Nephron (organoid): ENCODE measurements around the gene CCDC85C.

ENCODE experiments used
- H3K27ac Mint-ChIP-seq, 3 experiments: 2 replicates each; pipeline ENCODE4 v1.8.0; 2020; ENCODE audit warnings: mixed read lengths in 3 of 3, mild to moderate bottlenecking in 2 of 3, moderate library complexity in 1 of 3
- H3K27me3 Mint-ChIP-seq: 2 replicates; pipeline ENCODE4 v1.8.0; 2021; ENCODE audit warnings: low read depth, mild to moderate bottlenecking, moderate library complexity, mixed read lengths
- H3K36me3 Mint-ChIP-seq: 2 replicates; pipeline ENCODE4 v1.8.0; 2020; ENCODE audit warnings: low read depth, mixed read lengths
- H3K4me1 Mint-ChIP-seq: 2 replicates; pipeline ENCODE4 v1.8.0; 2020; ENCODE audit warnings: mixed read lengths
- H3K4me3 Mint-ChIP-seq, 3 experiments: 2 replicates each; pipeline ENCODE4 v1.8.0; 2020; ENCODE audit warnings: mild to moderate bottlenecking in 3 of 3, mixed read lengths in 3 of 3, moderate library complexity in 2 of 3
- H3K9me3 Mint-ChIP-seq: 2 replicates; pipeline ENCODE4 v1.8.0; 2020; ENCODE audit warnings: mixed read lengths
- TF ChIP-seq, protein P1 (sequence below), 3 experiments: fragments of 200-600 bp; sonication (generic); IDR thresholded peaks; one replicate each; pipeline ENCODE4 v1.5.0; 2021; ENCODE audit warnings: antibody characterized with exemption in 3 of 3; ENCODE audit not compliant: unreplicated experiment in 3 of 3

The CCDC85C gene

DNA sequence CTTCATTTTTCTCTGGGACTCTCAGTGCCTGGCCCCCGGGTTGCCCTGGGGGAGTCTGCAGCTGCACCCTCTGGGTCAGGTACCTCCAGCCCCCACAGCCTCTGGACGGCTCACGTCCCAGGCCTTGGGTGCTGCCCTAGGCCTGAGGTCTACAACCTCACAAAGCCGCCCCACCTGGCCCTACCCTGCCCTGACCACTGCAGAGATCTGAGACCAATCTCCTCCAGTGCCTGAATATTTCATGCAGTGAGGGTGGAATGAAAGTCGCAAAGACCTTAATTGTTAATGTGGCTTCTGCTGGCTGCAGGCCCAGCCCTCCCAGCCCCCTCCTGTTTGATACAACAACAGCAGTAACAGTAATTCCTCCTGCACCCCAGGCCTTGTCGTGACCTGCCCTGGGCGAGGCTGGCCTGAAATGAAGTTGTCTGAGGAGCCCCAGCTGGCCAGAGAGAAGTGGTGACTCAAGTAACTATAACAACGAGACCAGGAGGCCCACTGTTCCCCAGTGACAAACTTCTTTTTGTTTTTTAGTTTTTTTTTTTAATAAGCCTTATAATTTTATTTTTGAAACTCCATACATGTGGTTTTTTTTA is 8.8 kb upstream of the CCDC85C start:
- H3K4me3 Mint-ChIP-seq: no peak overlapping the region
- H3K4me1 Mint-ChIP-seq: peaks cover 41% of the 10 kb centered on the region
- peaks cover 2% of the 10 kb centered on the region for H3K27me3 Mint-ChIP-seq
- TF ChIP-seq, protein P1, sequence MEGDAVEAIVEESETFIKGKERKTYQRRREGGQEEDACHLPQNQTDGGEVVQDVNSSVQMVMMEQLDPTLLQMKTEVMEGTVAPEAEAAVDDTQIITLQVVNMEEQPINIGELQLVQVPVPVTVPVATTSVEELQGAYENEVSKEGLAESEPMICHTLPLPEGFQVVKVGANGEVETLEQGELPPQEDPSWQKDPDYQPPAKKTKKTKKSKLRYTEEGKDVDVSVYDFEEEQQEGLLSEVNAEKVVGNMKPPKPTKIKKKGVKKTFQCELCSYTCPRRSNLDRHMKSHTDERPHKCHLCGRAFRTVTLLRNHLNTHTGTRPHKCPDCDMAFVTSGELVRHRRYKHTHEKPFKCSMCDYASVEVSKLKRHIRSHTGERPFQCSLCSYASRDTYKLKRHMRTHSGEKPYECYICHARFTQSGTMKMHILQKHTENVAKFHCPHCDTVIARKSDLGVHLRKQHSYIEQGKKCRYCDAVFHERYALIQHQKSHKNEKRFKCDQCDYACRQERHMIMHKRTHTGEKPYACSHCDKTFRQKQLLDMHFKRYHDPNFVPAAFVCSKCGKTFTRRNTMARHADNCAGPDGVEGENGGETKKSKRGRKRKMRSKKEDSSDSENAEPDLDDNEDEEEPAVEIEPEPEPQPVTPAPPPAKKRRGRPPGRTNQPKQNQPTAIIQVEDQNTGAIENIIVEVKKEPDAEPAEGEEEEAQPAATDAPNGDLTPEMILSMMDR (IDR thresholded peaks at IDR 0.05; ENCODE audit: unreplicated experiment in 3 of 3): no peak
- peak overlapping the region in 2 of 3 experiments; percentile 25 to 82 for H3K27ac Mint-ChIP-seq
- no peaks in the 10 kb centered on the region for H3K9me3 Mint-ChIP-seq
- H3K36me3 Mint-ChIP-seq: no peaks in the 10 kb centered on the region

DNA sequence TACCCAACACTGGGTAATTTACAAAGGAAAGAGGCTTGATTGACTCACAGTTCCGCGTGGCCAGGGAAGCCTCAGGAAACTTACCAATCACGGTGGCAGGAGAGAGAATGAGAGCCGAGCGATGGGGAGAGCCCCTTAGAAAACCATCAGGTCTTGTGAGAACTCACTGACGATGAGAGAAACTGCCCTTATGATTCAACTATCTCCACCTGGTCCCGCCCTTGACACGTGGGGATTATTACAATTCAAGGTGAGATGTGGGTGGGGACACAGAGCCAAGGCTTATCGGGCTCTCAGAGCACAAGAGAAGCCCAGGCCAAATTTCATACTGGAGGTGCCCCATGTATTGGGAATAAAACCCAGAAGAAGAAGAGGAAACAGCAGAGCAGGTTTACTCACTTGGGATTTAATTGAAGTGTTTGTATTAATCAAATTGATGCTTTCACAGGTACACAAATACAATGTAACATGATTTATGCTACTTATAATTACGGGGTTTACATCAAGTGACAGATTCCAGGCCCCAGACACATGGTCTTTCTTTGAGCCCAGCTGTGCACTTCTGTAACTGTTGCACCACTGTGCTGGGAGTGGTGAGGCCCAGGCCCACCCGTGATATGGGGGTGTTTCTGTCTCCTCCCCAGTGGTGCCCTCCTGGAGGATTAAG is 8.2 kb upstream of the CCDC85C start:
- Mint-ChIP-seq H3K4me3 (no peak overlapping the region), H3K36me3 (no peaks in the 10 kb centered on the region), H3K27me3 (peaks cover 4% of the 10 kb centered on the region), H3K4me1 (peaks cover 38% of the 10 kb centered on the region), H3K9me3 (no peaks in the 10 kb centered on the region), H3K27ac (peak overlapping the region in 2 of 3 experiments; percentile 25 to 46)
- TF ChIP-seq, protein P1 (IDR thresholded peaks at IDR 0.05; ENCODE audit: unreplicated experiment in 3 of 3): no peak

DNA sequence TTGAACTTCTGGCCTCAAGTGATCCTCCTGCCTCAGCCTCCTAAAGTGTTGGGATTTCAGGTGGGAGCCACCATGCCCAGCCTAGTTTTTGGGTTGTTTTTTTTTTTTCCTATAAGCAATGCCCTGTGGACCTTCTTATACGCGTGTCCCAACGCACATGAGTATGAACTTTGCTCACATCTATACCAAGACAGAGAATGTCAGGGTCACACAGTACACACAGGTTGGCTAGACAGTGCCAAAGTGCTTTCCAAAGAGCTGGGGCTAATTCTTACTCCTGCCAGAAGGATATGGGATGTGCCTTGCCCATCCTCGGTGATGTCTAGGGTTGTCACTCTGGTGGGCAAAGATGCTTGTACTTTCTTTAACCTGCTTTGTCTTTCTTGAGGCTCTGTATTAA is 7.6 kb upstream of the CCDC85C start:
- no peaks in the 10 kb centered on the region for H3K36me3 Mint-ChIP-seq
- TF ChIP-seq, protein P1 (IDR thresholded peaks at IDR 0.05; ENCODE audit: unreplicated experiment in 3 of 3): no peak

DNA sequence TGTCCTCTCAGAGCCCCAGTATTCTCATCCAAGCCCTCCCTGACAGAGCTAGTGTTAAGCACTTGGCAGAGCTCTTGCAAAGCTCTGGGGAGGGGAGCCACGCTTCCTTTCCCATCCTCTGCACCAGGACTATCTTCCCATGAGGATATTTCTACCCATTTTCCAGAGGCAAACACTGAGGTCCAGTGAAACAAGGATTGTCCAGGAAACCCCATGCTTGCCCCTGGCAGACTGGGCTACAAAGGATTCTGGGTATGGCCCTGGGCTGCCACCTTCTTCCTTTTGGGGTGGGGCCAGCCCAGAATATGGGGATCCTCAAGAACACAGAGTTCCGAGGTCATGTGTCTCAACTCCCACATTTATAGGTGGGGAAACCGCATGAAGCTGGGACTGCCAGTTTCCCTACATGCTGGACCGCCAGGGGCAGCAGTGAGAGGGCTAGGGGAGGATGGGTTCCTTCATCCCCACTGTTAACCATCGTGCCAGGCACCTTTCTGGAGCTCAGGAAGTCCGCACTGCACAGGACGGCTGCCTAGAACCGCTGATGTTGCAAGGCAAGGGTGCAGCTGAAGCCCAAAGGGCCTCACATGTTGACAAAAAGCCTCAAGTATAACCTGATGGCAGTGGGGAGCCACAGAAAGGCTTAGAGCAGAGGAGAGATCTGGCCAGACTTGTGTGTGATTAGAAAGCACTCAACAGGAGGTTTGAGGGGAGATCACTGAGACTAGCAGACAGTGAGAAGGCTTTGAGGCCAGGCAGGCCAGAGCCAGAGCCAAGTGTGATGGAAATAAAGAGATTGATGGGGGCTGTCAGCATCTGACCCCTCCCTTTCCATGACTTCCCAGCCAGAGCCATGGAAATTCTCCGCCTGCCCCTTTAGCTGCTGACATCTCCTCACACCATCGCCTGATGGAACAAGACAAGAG is 5.5 kb upstream of the CCDC85C start:
- peaks cover 17% of the 10 kb centered on the region for H3K4me1 Mint-ChIP-seq
- H3K9me3 Mint-ChIP-seq: no peaks in the 10 kb centered on the region
- H3K27ac Mint-ChIP-seq: peak overlapping the region in 1 of 3 experiments; percentile 56
- peaks cover 4% of the 10 kb centered on the region for H3K27me3 Mint-ChIP-seq
- TF ChIP-seq, protein P1 (IDR thresholded peaks at IDR 0.05; ENCODE audit: unreplicated experiment in 3 of 3): no peak
- H3K36me3 Mint-ChIP-seq: no peaks in the 10 kb centered on the region
- peak overlapping the region in 1 of 3 experiments; percentile 45 for H3K4me3 Mint-ChIP-seq

More for the DNA sequence above, 7.6 kb upstream of the CCDC85C start:
- Mint-ChIP-seq H3K4me1 (peaks cover 32% of the 10 kb centered on the region), H3K27ac (peak overlapping the region in 1 of 3 experiments; percentile 46), H3K4me3 (no peak overlapping the region), H3K9me3 (no peaks in the 10 kb centered on the region), H3K27me3 (peaks cover 4% of the 10 kb centered on the region)

DNA sequence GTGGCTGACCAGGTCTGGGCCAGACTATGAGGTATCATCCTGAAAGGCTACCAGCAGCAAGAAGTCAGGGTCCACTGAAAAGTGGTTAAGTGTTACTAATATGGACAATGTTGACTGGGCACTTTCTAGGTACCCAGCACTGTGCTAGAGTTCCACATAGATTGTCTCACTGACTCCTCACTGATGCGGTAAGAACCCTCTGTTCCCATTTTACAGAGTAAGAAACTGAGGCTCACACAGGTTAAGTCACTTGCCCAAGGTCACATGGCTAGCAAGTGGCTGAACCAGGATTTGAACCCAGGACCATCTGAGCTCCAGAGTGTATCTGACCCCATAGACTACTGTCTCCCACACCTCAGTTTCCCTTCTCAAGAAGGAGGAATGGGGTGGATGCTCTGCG is 4.6 kb upstream of the CCDC85C start:
- H3K9me3 Mint-ChIP-seq: no peaks in the 10 kb centered on the region
- peaks cover 17% of the 10 kb centered on the region for H3K4me1 Mint-ChIP-seq
- no peaks in the 10 kb centered on the region for H3K36me3 Mint-ChIP-seq
- no peak overlapping the region for H3K27ac Mint-ChIP-seq
- TF ChIP-seq, protein P1 (IDR thresholded peaks at IDR 0.05; ENCODE audit: unreplicated experiment in 3 of 3): no peak
- peaks cover 4% of the 10 kb centered on the region for H3K27me3 Mint-ChIP-seq
- peak overlapping the region in 1 of 3 experiments; percentile 45 for H3K4me3 Mint-ChIP-seq
